Trophoblast cell (in vitro differentiated cells and primary cell): ENCODE data around the gene KRT13.

Source experiments
- DNase-seq, 2 donors: peaks; one replicate each; pipeline ENCODE4 v3.0.0-alpha.2; 2016
- H2AFZ ChIP-seq: 2 replicates; pipeline ENCODE4 v1.6.1; 2013; ENCODE audit warnings: low read length, moderate library complexity, mild to moderate bottlenecking; ENCODE audit not compliant: insufficient read depth, poor library complexity
- H2AK5ac ChIP-seq: 2 replicates; pipeline ENCODE4 v1.6.1; 2013; ENCODE audit warnings: mild to moderate bottlenecking, low read length
- H2BK120ac ChIP-seq: 2 replicates; pipeline ENCODE4 v1.6.1; 2013; ENCODE audit warnings: low read length, mild to moderate bottlenecking, moderate library complexity; ENCODE audit not compliant: insufficient read depth, poor library complexity
- H2BK12ac ChIP-seq: 2 replicates; pipeline ENCODE4 v1.6.1; 2013; ENCODE audit warnings: mild to moderate bottlenecking, low read length, moderate library complexity
- H2BK5ac ChIP-seq: 2 replicates; pipeline ENCODE4 v1.6.1; 2013; ENCODE audit warnings: low read length, low read depth, moderate library complexity, mild to moderate bottlenecking; ENCODE audit not compliant: poor library complexity
- H3K14ac ChIP-seq: 2 replicates; pipeline ENCODE4 v1.6.1; 2013; ENCODE audit warnings: mild to moderate bottlenecking, low read length
- H3K18ac ChIP-seq: 2 replicates; pipeline ENCODE4 v1.6.1; 2013; ENCODE audit warnings: mild to moderate bottlenecking, low read length
- H3K23ac ChIP-seq: 2 replicates; pipeline ENCODE4 v1.6.1; 2013; ENCODE audit warnings: low read length
- H3K27ac ChIP-seq: 2 replicates; pipeline ENCODE4 v1.5.1; 2013; ENCODE audit warnings: low read depth, mild to moderate bottlenecking, inconsistent platforms, low read length, moderate library complexity
- H3K27me3 ChIP-seq: 2 replicates; pipeline ENCODE4 v1.6.1; 2013; ENCODE audit warnings: inconsistent platforms, mild to moderate bottlenecking, low read length, moderate library complexity; ENCODE audit not compliant: insufficient read depth
- H3K36me3 ChIP-seq, 2 experiments: 1 replicate in 1 of 2; 2 replicates in 1 of 2; pipeline ENCODE4 v1.6.1; 2013; ENCODE audit warnings: low read length in 2 of 2, mild to moderate bottlenecking in 2 of 2, moderate library complexity in 1 of 2; ENCODE audit not compliant: insufficient read depth in 2 of 2, control insufficient read depth in 1 of 2
- H3K4ac ChIP-seq: 2 replicates; pipeline ENCODE4 v1.6.1; 2013; ENCODE audit warnings: low read depth, mild to moderate bottlenecking, low read length, moderate library complexity
- H3K4me1 ChIP-seq, 2 experiments: 1 replicate in 1 of 2; 2 replicates in 1 of 2; pipeline ENCODE4 v1.6.1; 2013; ENCODE audit warnings: low read length in 2 of 2, mild to moderate bottlenecking in 2 of 2, moderate library complexity in 1 of 2; ENCODE audit not compliant: insufficient read depth in 2 of 2, control insufficient read depth in 1 of 2
- H3K4me2 ChIP-seq: 2 replicates; pipeline ENCODE4 v1.6.1; 2013; ENCODE audit warnings: inconsistent platforms, mild to moderate bottlenecking, low read length, moderate library complexity
- H3K4me3 ChIP-seq: 2 replicates; pipeline ENCODE4 v1.5.1; 2013; ENCODE audit warnings: mild to moderate bottlenecking, low read depth, low read length, inconsistent platforms
- H3K79me1 ChIP-seq: one replicate; pipeline ENCODE4 v1.6.1; 2013; ENCODE audit warnings: low read length
- H3K79me2 ChIP-seq: 2 replicates; pipeline ENCODE4 v1.6.1; 2013; ENCODE audit warnings: low read length, mild to moderate bottlenecking; ENCODE audit not compliant: control insufficient read depth, insufficient read depth, poor library complexity
- H3K9ac ChIP-seq: 2 replicates; pipeline ENCODE4 v1.6.1; 2013; ENCODE audit warnings: mild to moderate bottlenecking, low read length
- H3K9me3 ChIP-seq: 2 replicates; pipeline ENCODE4 v1.6.1; 2013; ENCODE audit warnings: low read depth, mild to moderate bottlenecking, control low read depth, inconsistent platforms, low read length; ENCODE audit not compliant: insufficient read depth
- H4K12ac ChIP-seq: 2 replicates; pipeline ENCODE4 v1.6.1; 2013; ENCODE audit warnings: low read depth, mild to moderate bottlenecking, low read length, moderate library complexity
- H4K8ac ChIP-seq: 2 replicates; pipeline ENCODE4 v1.6.1; 2013; ENCODE audit warnings: low read depth, mild to moderate bottlenecking, low read length, moderate library complexity
- H4K91ac ChIP-seq: one replicate; pipeline ENCODE4 v1.6.1; 2013; ENCODE audit warnings: low read depth, mild to moderate bottlenecking, low read length, moderate library complexity
- WGBS: extraction: QIAGEN DNeasy Blood & Tissue Kit; methylation state at CpG from one replicate; pipeline ENCODE4 v1.1.7; 2013; ENCODE audit warnings: missing lambda C conversion rate; ENCODE audit not compliant: insufficient read length, insufficient coverage; ENCODE audit errors: extremely low coverage; 5-methylcytosine and 5-hydroxymethylcytosine counted together

KRT13 gene

DNA sequence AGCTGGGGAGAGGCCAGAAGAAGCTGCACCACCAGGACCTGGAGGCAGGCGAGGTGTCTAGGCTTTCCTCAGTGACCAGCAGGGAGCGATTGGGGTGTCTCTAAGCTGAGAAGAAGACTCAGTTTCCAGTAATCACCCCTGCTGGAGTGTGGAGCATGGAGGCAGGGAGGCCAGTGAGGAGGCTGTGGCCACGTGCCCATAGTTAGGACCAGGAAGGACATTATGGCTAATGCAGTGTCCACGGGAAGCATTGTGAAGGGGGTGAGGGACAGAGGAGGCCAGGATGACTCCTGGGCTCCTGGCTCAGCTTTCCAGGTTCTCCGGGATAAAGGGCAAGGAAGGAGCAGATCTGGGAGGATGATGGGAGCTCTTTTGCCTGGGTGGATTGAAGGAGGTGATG is 5.7 kb downstream of the KRT13 start:
- no peak for DNase-seq
- WGBS: no CpG with 5 or more reads among the region's 5 CpGs

GRCh38 chr17:41498276-41498675 is 7.1 kb downstream of the KRT13 start:
- no peaks in the 10 kb centered on the region for H3K79me2 ChIP-seq
- no peak overlapping the region for H4K8ac ChIP-seq
- no peak overlapping the region for H3K4ac ChIP-seq
- no peaks in the 10 kb centered on the region for H3K36me3 ChIP-seq
- H3K18ac ChIP-seq: no peak overlapping the region
- H2AK5ac ChIP-seq: no peak overlapping the region
- H3K79me1 ChIP-seq: no peaks in the 10 kb centered on the region
- H2BK5ac ChIP-seq: no peak overlapping the region
- no peak overlapping the region for H3K27ac ChIP-seq
- H2BK120ac ChIP-seq: no peak overlapping the region
- H2BK12ac ChIP-seq: no peak overlapping the region
- H3K23ac ChIP-seq: no peak overlapping the region
- no peak overlapping the region for H4K12ac ChIP-seq
- H3K9ac ChIP-seq: no peak overlapping the region
- no peak overlapping the region for H4K91ac ChIP-seq
- peaks cover 0 to 9% of the 10 kb centered on the region in 2 experiments for H3K4me1 ChIP-seq
- no peak overlapping the region for H3K4me3 ChIP-seq
- DNase-seq: no peak
- no peak overlapping the region for H3K14ac ChIP-seq
- no peak overlapping the region for H2AFZ ChIP-seq
- H3K4me2 ChIP-seq: no peak overlapping the region
- WGBS: no CpG with 5 or more reads among the region's 6 CpGs
- no peaks in the 10 kb centered on the region for H3K27me3 ChIP-seq
- H3K9me3 ChIP-seq: no peaks in the 10 kb centered on the region

More for the DNA sequence above, 5.7 kb downstream of the KRT13 start:
- Histone ChIP-seq H3K4ac (no peak overlapping the region), H3K79me2 (no peaks in the 10 kb centered on the region), H3K27me3 (no peaks in the 10 kb centered on the region), H3K23ac (no peak overlapping the region), H2AFZ (no peak overlapping the region), H2AK5ac (no peak overlapping the region), H3K36me3 (no peaks in the 10 kb centered on the region), H2BK5ac (no peak overlapping the region), H2BK120ac (no peak overlapping the region), H3K79me1 (no peaks in the 10 kb centered on the region), H3K27ac (no peak overlapping the region), H3K4me3 (no peak overlapping the region), H3K4me2 (no peak overlapping the region), H4K91ac (no peak overlapping the region), H2BK12ac (no peak overlapping the region), H3K4me1 (peaks cover 0 to 9% of the 10 kb centered on the region in 2 experiments), H3K9ac (no peak overlapping the region), H3K9me3 (no peaks in the 10 kb centered on the region), H4K8ac (no peak overlapping the region), H3K18ac (no peak overlapping the region), H4K12ac (no peak overlapping the region), H3K14ac (no peak overlapping the region)

DNA sequence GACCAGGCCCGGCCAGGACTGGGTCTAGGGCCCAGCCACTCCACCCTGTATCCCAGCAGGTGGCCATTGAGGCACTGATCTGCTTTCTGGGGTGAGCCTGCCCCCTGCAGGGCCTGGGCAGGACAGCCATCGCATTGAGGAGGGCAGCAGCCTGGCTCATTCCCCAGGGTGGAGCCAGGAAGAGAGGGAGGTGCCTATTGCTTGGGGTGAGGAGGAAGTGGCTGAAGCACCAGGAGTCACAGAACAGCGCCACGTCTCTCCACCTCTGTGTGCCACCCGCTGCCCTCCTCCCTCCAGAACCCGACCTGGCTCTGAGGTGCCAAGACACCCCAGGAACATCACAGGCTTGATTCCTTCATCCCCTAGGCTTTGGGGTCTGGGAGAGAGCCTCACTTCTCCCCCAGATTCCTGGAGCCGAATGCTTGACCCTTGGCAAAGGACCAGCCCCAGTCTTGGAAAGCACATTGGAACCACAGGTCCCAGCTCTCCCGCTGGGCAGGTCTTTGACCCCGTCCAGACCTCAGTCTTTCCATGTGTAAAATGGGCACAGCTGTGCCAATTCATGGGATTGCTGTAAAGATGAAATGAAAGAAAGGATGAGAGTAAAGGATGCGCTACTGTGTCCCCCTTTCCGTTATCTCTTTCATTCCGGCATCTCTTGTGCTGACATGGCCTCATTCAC is 8.5 kb downstream of the KRT13 start:
- H3K79me1 ChIP-seq: no peaks in the 10 kb centered on the region
- no CpG with 5 or more reads among the region's 12 CpGs for WGBS

GRCh38 chr17:41494524-41494923 is 10.9 kb downstream of the KRT13 start:
- no peak overlapping the region for H2BK5ac ChIP-seq
- no peaks in the 10 kb centered on the region for H3K79me1 ChIP-seq
- H3K4me3 ChIP-seq: no peak overlapping the region
- H3K36me3 ChIP-seq: no peaks in the 10 kb centered on the region
- no peak overlapping the region for H3K18ac ChIP-seq
- no peak overlapping the region for H3K14ac ChIP-seq
- H3K27me3 ChIP-seq: no peaks in the 10 kb centered on the region
- peak in 1 of 2 donors; percentile 40 for DNase-seq
- no peak overlapping the region for H4K91ac ChIP-seq
- no peak overlapping the region for H3K4me2 ChIP-seq
- H3K79me2 ChIP-seq: no peaks in the 10 kb centered on the region
- WGBS: no CpG with 5 or more reads among the region's 2 CpGs
- no peak overlapping the region for H2BK12ac ChIP-seq
- no peak overlapping the region for H2AK5ac ChIP-seq
- no peak overlapping the region for H3K4ac ChIP-seq
- H3K9me3 ChIP-seq: no peaks in the 10 kb centered on the region
- H2BK120ac ChIP-seq: no peak overlapping the region
- H3K27ac ChIP-seq: no peak overlapping the region
- no peak overlapping the region for H2AFZ ChIP-seq
- no peak overlapping the region for H4K12ac ChIP-seq
- no peak overlapping the region for H3K9ac ChIP-seq
- no peaks in the 10 kb centered on the region for H3K4me1 ChIP-seq
- H4K8ac ChIP-seq: no peak overlapping the region
- no peak overlapping the region for H3K23ac ChIP-seq

More for the DNA sequence above, 8.5 kb downstream of the KRT13 start:
- Histone ChIP-seq H2AK5ac (no peak overlapping the region), H3K27ac (no peak overlapping the region), H3K4ac (no peak overlapping the region), H3K4me3 (no peak overlapping the region), H3K18ac (no peak overlapping the region), H3K4me2 (no peak overlapping the region), H3K14ac (no peak overlapping the region), H3K9me3 (no peaks in the 10 kb centered on the region), H3K4me1 (peaks cover 0 to 9% of the 10 kb centered on the region in 2 experiments), H2BK12ac (no peak overlapping the region), H4K8ac (peak overlapping the region; percentile 8), H2BK5ac (no peak overlapping the region), H3K9ac (no peak overlapping the region), H3K23ac (no peak overlapping the region), H2AFZ (no peak overlapping the region), H3K79me2 (no peaks in the 10 kb centered on the region), H2BK120ac (no peak overlapping the region), H3K36me3 (no peaks in the 10 kb centered on the region), H4K91ac (no peak overlapping the region), H4K12ac (no peak overlapping the region), H3K27me3 (no peaks in the 10 kb centered on the region)
- peak; percentile 76 to 82 for DNase-seq
